ENCODE results near the gene RNU1-4.
"Not testable (repeated sequence)": the region's sequence is repeated elsewhere in the genome, so short reads cannot be mapped to it uniquely, and the experiment has no call there.

DNA sequence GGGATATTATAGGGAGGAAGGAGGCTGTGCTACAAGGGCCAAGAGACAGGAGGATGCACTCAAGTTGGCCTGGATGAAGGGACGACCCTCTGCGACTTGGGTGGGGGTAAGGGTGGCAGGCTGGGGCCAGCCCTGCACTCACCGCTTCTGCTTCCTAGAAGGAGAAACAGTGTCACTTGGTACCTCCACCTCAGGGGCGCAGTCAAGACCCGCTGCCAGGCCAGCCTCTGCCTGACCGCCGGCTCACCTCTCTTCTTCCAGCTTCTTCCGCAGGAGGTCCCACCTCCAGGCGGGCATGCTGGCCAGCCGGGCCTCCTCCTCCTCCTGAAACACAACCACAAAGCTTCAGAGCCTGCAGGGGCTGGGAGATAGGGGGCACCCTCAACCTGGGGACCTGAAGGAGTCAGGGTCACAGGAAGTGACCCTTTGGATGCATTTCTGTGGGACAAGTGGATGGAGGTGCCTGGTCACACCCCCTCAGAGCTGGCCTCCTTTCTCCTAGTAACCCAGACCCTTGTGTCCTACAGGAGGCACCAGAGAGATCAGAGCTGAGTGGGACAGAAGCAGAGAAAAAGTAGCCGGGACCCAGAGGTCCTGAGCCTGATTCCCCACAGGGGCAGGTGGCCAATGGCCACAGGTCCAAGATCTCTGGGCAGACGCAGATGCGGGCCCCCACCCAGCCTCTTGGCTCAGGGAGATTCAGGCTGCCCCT lies 49.2 kb upstream of the RNU1-4 start:
- TF ChIP-seq, protein P1, sequence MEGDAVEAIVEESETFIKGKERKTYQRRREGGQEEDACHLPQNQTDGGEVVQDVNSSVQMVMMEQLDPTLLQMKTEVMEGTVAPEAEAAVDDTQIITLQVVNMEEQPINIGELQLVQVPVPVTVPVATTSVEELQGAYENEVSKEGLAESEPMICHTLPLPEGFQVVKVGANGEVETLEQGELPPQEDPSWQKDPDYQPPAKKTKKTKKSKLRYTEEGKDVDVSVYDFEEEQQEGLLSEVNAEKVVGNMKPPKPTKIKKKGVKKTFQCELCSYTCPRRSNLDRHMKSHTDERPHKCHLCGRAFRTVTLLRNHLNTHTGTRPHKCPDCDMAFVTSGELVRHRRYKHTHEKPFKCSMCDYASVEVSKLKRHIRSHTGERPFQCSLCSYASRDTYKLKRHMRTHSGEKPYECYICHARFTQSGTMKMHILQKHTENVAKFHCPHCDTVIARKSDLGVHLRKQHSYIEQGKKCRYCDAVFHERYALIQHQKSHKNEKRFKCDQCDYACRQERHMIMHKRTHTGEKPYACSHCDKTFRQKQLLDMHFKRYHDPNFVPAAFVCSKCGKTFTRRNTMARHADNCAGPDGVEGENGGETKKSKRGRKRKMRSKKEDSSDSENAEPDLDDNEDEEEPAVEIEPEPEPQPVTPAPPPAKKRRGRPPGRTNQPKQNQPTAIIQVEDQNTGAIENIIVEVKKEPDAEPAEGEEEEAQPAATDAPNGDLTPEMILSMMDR (IDR thresholded peaks at IDR 0.05; ENCODE audit: low read depth, low read length): not testable (repeated sequence)
- TF ChIP-seq EZH2phosphoT487 (IDR thresholded peaks at IDR 0.05; ENCODE audit: low read depth): not testable (repeated sequence)

Data from OCI-LY3 (cell line).